WERI-Rb-1 (cell line): ENCODE results near the gene PTPRN2.

Experiments used
- DNase-seq: peaks from one replicate; pipeline ENCODE4 v3.0.0-alpha.2; 2020
- H3K27ac ChIP-seq: fragments of 250-450 bp; sonication (Bioruptor Pico); 2 replicates; pipeline ENCODE4 v1.5.1; 2020; ENCODE audit warnings: mild to moderate bottlenecking, moderate library complexity
- H3K27me3 ChIP-seq: fragments of 250-450 bp; sonication (Bioruptor Pico); 2 replicates; pipeline ENCODE4 v1.5.1; 2021; ENCODE audit warnings: mild to moderate bottlenecking, low read depth, moderate library complexity; ENCODE audit not compliant: insufficient read depth, severe bottlenecking
- H3K36me3 ChIP-seq: fragments of 250-450 bp; sonication (Bioruptor Pico); 2 replicates; pipeline ENCODE4 v1.5.1; 2020; ENCODE audit warnings: mild to moderate bottlenecking, moderate library complexity
- H3K4me3 ChIP-seq: 2 replicates; pipeline ENCODE4 v1.5.1; 2011; ENCODE audit warnings: low read depth, mild to moderate bottlenecking, control low read depth, low read length
- H3K9me3 ChIP-seq: fragments of 250-450 bp; sonication (Bioruptor Pico); 2 replicates; pipeline ENCODE4 v1.5.1; 2021; ENCODE audit warnings: mild to moderate bottlenecking, moderate library complexity; ENCODE audit not compliant: severe bottlenecking
- TF ChIP-seq, protein P1 (sequence below): IDR thresholded peaks from 2 replicates; pipeline ENCODE4 v1.5.1; 2011; ENCODE audit warnings: low read depth, mild to moderate bottlenecking, control low read depth, inconsistent platforms, low read length

The PTPRN2 gene

DNA sequence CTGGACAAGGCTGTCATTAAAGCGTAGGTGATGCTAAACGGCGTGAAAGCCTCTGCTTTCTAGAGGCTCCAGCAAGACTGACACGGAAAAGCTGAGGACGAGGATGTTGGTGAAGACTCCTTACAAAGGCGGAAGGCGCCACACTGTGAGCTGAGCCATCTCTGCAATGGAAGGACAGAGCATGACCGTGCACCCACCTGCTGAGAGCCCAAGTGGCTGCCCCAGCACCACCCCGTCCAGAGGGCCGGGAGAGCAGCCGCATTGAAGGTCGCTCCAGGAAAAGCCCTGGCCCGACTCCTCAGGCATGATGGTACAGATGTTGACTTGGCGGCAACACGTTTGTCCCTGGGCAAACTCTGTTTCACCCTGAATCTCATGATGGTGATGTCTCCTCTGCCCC lies 758.1 kb downstream of the PTPRN2 start:
- Histone ChIP-seq H3K36me3 (no peaks in the 10 kb centered on the region), H3K27me3 (no peaks in the 10 kb centered on the region), H3K4me3 (no peak overlapping the region), H3K9me3 (no peaks in the 10 kb centered on the region), H3K27ac (no peak overlapping the region)
- TF ChIP-seq, protein P1, sequence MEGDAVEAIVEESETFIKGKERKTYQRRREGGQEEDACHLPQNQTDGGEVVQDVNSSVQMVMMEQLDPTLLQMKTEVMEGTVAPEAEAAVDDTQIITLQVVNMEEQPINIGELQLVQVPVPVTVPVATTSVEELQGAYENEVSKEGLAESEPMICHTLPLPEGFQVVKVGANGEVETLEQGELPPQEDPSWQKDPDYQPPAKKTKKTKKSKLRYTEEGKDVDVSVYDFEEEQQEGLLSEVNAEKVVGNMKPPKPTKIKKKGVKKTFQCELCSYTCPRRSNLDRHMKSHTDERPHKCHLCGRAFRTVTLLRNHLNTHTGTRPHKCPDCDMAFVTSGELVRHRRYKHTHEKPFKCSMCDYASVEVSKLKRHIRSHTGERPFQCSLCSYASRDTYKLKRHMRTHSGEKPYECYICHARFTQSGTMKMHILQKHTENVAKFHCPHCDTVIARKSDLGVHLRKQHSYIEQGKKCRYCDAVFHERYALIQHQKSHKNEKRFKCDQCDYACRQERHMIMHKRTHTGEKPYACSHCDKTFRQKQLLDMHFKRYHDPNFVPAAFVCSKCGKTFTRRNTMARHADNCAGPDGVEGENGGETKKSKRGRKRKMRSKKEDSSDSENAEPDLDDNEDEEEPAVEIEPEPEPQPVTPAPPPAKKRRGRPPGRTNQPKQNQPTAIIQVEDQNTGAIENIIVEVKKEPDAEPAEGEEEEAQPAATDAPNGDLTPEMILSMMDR = no peak
- DNase-seq = no peak

DNA sequence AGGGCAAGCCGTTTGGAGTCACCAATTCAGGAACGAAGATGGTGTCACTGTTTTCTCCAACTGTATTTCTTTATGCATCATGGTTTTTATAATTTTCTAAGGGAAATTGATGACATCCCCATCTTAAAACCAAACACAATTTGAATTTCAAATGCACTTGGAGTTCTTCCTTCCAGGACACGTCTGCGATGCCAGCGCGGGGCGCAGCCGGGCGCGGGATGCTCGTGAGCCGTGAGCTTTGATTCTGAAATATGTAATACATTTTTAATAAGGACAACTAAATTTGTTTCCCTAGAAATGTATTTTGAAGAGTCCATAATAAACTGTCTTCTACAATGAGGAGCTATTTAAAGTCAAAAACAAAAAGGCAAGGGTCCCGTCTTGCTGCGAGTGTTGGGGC lies 758.7 kb downstream of the PTPRN2 start:
- Histone ChIP-seq H3K36me3 (no peaks in the 10 kb centered on the region), H3K27ac (no peak overlapping the region), H3K4me3 (no peak overlapping the region), H3K9me3 (no peaks in the 10 kb centered on the region), H3K27me3 (no peaks in the 10 kb centered on the region)
- TF ChIP-seq, protein P1 = no peak
- no peak for DNase-seq

GRCh38 chr7:157828190-157828589 lies 759.4 kb downstream of the PTPRN2 start:
- DNase-seq = no peak
- Histone ChIP-seq H3K9me3 (no peaks in the 10 kb centered on the region), H3K4me3 (no peak overlapping the region), H3K36me3 (no peaks in the 10 kb centered on the region), H3K27me3 (no peaks in the 10 kb centered on the region), H3K27ac (no peak overlapping the region)
- TF ChIP-seq, protein P1 = no peak

GRCh38 chr7:157827863-157828160 lies 759.8 kb downstream of the PTPRN2 start:
- Histone ChIP-seq H3K9me3 (no peaks in the 10 kb centered on the region), H3K27me3 (no peaks in the 10 kb centered on the region), H3K4me3 (no peak overlapping the region), H3K27ac (no peak overlapping the region), H3K36me3 (no peaks in the 10 kb centered on the region)
- no peak for DNase-seq
- TF ChIP-seq, protein P1 = no peak

DNA sequence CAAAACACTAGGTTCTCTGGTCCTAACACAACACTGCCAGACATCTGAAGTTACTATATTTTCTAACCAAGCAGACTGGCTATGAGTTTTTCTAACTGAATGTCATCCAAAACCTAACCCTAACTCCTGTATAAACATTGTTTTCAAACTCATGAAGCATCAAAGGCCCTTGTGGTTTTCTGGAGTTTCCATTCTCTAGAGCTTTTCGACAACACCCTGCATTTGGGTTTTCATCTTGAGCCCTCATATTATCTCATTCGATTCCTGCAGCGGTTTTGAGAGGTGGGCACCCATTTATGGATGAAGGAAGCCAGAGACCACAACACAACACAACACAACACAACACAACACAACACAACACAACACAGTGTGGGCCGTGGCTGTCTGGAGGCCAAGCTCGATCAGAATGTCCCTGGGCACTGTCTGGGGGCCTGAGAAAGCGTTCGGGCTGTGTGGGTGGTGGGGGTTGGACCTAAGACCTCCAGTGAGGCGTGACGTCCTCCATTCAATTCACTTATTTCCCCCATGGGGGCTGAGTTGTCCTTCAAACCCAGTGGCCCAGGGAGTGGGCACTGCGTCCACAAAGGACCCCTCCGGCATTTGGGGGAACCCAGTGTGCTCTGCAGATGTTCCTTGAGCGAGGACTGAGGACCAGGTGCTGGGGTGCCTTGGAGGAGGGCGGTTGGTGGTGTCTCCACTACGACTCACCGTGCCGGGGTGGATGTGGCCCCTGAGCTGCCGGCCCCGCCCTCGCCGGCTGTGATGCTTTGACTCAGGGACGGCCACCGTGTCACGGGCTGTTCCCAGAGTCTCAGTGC lies 760.4 kb downstream of the PTPRN2 start:
- no peaks in the 10 kb centered on the region for H3K9me3 ChIP-seq
- no peaks in the 10 kb centered on the region for H3K36me3 ChIP-seq
- no peak overlapping the region for H3K4me3 ChIP-seq
- TF ChIP-seq, protein P1 = no peak
- DNase-seq = no peak
- no peak overlapping the region for H3K27ac ChIP-seq
- H3K27me3 ChIP-seq = no peaks in the 10 kb centered on the region

- DNase-seq = no peak
- Histone ChIP-seq H3K27me3 (no peaks in the 10 kb centered on the region), H3K36me3 (no peaks in the 10 kb centered on the region), H3K4me3 (no peak overlapping the region), H3K27ac (no peak overlapping the region), H3K9me3 (no peaks in the 10 kb centered on the region)
- TF ChIP-seq, protein P1 = no peak
These were observed 761.1 kb downstream of the PTPRN2 start for GRCh38 chr7:157826566-157826965.
